Fibroblast of mammary gland (primary cell): ENCODE results near the gene B4GALT5.

Source experiments
- DNase-seq: peaks from one replicate; pipeline ENCODE4 v3.0.0-alpha.2; 2010; ENCODE audit warnings: low read depth
- H3K4me3 ChIP-seq: 2 replicates; pipeline ENCODE4 v1.5.1; 2011; ENCODE audit warnings: low read depth, mild to moderate bottlenecking, low read length, moderate library complexity; ENCODE audit not compliant: control insufficient read depth
- CTCF ChIP-seq: conservative IDR thresholded peaks from 2 replicates; pipeline ENCODE4 v1.5.1; 2011; ENCODE audit warnings: low read depth, low read length, inconsistent platforms; ENCODE audit not compliant: control insufficient read depth, insufficient read depth

Gene B4GALT5

GRCh38 chr20:49584418-49585382, 129.0 kb downstream of the B4GALT5 start:
- DNase-seq: no peak

GRCh38 chr20:49583669-49584417, 129.8 kb downstream of the B4GALT5 start:
- H3K4me3 ChIP-seq: no peak overlapping the region
- no peak for TF ChIP-seq CTCF
- peak; percentile 88 for DNase-seq

More at GRCh38 chr20:49584418-49585382, 129.0 kb downstream of the B4GALT5 start:
- H3K4me3 ChIP-seq: no peak overlapping the region
- TF ChIP-seq CTCF: no peak

- no peak for DNase-seq
- no peak for TF ChIP-seq CTCF
- no peak overlapping the region for H3K4me3 ChIP-seq
Measured at GRCh38 chr20:49583343-49583668, 130.4 kb downstream of the B4GALT5 start.
